ENCODE results near the gene CDH8.

The CDH8 gene

DNA sequence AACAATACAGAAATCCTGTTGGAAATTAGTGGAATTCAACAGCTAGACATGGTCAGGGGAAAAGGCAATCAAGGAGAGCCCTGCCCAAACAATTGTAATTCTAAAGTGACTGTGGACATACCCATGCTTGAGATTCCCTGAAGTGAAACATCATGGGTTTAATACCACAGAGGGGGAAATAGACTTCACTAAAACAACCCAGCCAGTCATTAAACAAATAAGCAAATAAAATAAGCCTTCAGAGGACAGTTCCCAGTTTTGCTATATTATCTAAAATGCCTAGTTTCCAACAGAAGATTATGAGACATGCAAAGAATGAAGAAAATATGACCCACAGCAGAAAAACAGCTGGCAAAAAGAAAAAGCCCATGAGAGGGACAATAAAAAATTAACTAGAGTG is 376.3 kb downstream of the CDH8 start:
- TF ChIP-seq, protein P1, sequence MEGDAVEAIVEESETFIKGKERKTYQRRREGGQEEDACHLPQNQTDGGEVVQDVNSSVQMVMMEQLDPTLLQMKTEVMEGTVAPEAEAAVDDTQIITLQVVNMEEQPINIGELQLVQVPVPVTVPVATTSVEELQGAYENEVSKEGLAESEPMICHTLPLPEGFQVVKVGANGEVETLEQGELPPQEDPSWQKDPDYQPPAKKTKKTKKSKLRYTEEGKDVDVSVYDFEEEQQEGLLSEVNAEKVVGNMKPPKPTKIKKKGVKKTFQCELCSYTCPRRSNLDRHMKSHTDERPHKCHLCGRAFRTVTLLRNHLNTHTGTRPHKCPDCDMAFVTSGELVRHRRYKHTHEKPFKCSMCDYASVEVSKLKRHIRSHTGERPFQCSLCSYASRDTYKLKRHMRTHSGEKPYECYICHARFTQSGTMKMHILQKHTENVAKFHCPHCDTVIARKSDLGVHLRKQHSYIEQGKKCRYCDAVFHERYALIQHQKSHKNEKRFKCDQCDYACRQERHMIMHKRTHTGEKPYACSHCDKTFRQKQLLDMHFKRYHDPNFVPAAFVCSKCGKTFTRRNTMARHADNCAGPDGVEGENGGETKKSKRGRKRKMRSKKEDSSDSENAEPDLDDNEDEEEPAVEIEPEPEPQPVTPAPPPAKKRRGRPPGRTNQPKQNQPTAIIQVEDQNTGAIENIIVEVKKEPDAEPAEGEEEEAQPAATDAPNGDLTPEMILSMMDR (IDR thresholded peaks at IDR 0.05; ENCODE audit: low read depth, low read length), result no peak
- Histone ChIP-seq H3K9me3 (no peaks in the 10 kb centered on the region), H3K27me3 (no peaks in the 10 kb centered on the region), H3K36me3 (no peaks in the 10 kb centered on the region), H3K4me1 (no peaks in the 10 kb centered on the region), H3K4me3 (ENCODE audit: low read depth, low read length) (no peak overlapping the region)
- no peak for DNase-seq

DNA sequence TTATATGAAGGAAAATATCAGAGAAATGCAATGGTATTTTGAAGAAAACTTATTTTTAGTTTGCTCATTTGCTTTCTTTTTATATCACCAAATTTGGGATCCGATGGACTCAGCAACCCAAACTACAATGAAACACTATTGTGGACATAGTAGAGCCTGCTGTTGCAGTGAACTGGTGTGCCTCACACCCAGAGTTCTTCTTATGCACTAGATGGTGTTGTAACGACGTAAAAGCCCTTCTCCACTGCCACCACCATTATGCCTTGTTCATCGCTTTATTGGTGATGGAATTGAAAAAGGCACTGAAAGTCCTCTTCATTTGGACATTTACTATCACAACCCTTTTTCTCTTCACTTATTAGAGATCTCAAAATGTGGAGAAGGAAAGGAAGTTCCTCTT is 381.3 kb downstream of the CDH8 start:
- Histone ChIP-seq H3K9me3 (no peaks in the 10 kb centered on the region), H3K4me1 (no peaks in the 10 kb centered on the region), H3K4me3 (ENCODE audit: low read depth, low read length) (no peak overlapping the region), H3K36me3 (no peaks in the 10 kb centered on the region), H3K27me3 (no peaks in the 10 kb centered on the region)
- no peak for DNase-seq
- TF ChIP-seq, protein P1 (IDR thresholded peaks at IDR 0.05; ENCODE audit: low read depth, low read length), result no peak

DNA sequence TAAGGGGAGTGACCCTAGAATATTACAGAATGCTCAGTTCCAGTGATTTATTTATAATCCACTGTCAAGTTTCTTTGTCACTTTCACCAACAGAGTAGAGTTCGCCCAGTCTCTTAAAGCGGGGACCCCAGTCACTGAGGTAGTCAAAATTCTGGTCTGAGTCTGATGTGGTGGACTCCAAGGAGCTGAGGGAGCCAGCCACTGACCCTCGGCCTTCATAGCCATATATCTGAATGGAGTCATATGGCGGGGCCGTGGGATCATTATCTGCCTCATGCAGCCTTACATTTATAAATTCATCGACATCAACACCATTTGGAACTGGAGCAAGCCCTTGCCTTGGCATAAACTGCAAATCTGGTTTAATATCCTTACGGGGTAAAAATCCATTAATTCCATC is 382.7 kb downstream of the CDH8 start:
- no peak for DNase-seq
- no peaks in the 10 kb centered on the region for H3K4me1 ChIP-seq
- no peaks in the 10 kb centered on the region for H3K36me3 ChIP-seq
- TF ChIP-seq, protein P1 (IDR thresholded peaks at IDR 0.05; ENCODE audit: low read depth, low read length), result no peak
- no peak overlapping the region for H3K4me3 ChIP-seq (ENCODE audit: low read depth, low read length)
- no peaks in the 10 kb centered on the region for H3K9me3 ChIP-seq
- H3K27me3 ChIP-seq, result no peaks in the 10 kb centered on the region

DNA sequence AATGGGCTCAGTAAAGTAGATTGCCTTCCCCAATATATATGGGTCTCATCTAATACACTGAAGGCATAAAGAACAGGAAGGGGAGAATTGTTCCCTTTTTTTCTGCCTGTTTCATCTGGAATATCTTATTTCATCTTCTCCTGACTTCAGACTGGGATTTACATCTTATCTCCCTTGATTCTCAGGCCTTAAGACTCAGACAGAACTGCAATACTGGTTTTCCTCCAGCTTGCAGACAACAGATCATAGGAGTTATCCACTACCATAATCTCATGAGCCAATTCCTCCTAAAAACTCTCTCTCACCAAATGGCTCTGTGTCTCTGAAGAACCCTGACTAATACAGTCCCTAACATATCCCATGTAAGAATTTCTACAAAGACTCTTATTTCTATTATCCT is 390.7 kb downstream of the CDH8 start:
- Histone ChIP-seq H3K27me3 (no peaks in the 10 kb centered on the region), H3K9me3 (no peaks in the 10 kb centered on the region), H3K4me3 (ENCODE audit: low read depth, low read length) (no peak overlapping the region), H3K36me3 (no peaks in the 10 kb centered on the region), H3K4me1 (no peaks in the 10 kb centered on the region)
- TF ChIP-seq, protein P1 (IDR thresholded peaks at IDR 0.05; ENCODE audit: low read depth, low read length), result no peak
- DNase-seq, result no peak

DNA sequence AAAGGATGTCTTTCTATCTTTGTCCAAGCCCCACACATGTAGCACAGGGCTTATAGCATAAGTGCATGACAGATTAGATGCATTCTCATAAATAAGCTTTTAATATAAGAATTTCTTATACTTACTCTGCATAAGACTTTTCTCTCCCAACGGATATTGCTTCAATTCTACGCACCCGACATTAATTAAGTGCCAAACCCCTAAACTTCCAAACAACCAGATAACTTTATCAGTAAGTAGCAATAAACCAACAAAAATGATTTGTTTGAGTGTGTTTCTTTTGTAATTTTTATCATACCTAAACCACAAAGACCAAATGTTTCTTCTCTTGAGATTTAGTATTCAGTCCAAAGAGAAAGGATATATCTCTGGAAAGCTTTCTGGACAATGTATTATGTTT is 391.5 kb downstream of the CDH8 start:
- TF ChIP-seq, protein P1 (IDR thresholded peaks at IDR 0.05; ENCODE audit: low read depth, low read length), result no peak
- no peaks in the 10 kb centered on the region for H3K4me1 ChIP-seq

DNA sequence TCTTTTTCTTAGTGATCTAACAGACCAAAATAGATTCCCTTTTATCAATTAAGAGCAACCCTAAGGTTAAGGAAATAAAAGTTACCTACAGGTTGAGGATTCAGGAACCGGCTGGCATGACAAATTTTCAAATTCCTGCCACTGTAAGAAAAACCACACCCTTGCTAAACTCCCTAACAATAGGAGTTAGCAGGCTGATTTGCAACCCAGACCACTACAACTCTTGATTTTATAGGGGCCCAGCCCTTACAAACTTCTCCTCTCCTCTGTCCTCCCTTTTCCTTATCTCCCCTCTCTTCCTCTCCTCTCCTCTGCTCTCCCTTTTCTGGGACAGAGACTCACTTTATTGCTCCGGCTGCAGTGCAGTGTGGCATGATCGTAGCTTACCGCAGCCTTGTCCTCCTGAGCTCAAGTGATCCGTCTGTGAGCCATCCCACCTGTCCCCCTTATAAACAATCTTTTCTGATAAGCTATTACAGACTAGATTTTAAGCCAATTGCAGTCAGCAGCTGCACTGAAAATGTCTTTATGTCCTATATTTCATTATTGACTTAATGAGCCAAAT is 418.9 kb downstream of the CDH8 start:
- H3K4me1 ChIP-seq, result no peaks in the 10 kb centered on the region
- DNase-seq, result no peak
- H3K4me3 ChIP-seq (ENCODE audit: low read depth, low read length), result no peak overlapping the region
- TF ChIP-seq, protein P1 (IDR thresholded peaks at IDR 0.05; ENCODE audit: low read depth, low read length), result no peak
- H3K9me3 ChIP-seq, result no peaks in the 10 kb centered on the region; the same call in 1 of the 2 replicates
- no peaks in the 10 kb centered on the region for H3K27me3 ChIP-seq
- H3K36me3 ChIP-seq, result no peaks in the 10 kb centered on the region

More for the DNA sequence above, 391.5 kb downstream of the CDH8 start:
- H3K27me3 ChIP-seq, result no peaks in the 10 kb centered on the region
- H3K4me3 ChIP-seq (ENCODE audit: low read depth, low read length), result no peak overlapping the region
- H3K9me3 ChIP-seq, result no peaks in the 10 kb centered on the region
- DNase-seq, result no peak
- no peaks in the 10 kb centered on the region for H3K36me3 ChIP-seq

All from BE2C (cell line).